ENCODE measurements around the gene HOXD1.
A peak's percentile ranks its signal among the peaks of the same experiment; 100 is the strongest.

HOXD1 gene

DNA sequence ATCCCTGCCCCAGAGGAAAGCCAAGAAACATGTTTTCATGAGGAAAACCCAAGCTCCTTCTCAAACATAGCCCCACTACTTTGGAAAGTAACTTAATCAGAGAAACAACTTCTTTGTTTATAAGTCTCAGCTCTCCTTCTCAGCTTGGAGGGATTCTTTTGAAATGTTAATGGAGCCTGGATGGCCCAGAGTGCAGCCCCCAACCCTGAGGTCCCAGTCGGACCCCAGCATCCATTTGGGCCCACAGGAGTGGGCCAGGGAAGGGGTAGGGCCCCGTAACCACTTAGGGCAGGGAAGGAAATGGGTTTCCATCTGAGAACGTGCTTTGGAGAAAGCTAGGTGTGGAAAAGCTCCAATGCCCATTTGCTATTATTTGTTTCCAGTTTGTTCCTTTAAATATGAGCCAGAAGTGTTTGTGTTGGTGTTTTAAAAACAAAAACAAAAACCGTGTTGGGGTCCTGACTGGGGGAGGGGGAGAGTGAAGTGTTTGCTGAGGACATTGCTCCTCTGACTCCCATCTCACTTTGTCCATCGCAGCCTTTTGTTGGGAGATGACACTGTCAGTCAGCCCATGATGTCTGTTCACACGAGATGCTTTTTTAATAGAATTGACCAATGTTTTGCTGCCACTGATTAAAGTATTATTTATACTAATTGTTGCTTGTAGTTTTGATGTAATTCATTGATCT, 33.0 kb upstream of the HOXD1 start:
- no peak for DNase-seq (ENCODE audit: insufficient read length, low spot score)
- FAIRE-seq = no peak
- TF ChIP-seq, protein P1, sequence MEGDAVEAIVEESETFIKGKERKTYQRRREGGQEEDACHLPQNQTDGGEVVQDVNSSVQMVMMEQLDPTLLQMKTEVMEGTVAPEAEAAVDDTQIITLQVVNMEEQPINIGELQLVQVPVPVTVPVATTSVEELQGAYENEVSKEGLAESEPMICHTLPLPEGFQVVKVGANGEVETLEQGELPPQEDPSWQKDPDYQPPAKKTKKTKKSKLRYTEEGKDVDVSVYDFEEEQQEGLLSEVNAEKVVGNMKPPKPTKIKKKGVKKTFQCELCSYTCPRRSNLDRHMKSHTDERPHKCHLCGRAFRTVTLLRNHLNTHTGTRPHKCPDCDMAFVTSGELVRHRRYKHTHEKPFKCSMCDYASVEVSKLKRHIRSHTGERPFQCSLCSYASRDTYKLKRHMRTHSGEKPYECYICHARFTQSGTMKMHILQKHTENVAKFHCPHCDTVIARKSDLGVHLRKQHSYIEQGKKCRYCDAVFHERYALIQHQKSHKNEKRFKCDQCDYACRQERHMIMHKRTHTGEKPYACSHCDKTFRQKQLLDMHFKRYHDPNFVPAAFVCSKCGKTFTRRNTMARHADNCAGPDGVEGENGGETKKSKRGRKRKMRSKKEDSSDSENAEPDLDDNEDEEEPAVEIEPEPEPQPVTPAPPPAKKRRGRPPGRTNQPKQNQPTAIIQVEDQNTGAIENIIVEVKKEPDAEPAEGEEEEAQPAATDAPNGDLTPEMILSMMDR (IDR thresholded peaks at IDR 0.05; ENCODE audit: insufficient read depth, missing control alignments) = no peak

DNA sequence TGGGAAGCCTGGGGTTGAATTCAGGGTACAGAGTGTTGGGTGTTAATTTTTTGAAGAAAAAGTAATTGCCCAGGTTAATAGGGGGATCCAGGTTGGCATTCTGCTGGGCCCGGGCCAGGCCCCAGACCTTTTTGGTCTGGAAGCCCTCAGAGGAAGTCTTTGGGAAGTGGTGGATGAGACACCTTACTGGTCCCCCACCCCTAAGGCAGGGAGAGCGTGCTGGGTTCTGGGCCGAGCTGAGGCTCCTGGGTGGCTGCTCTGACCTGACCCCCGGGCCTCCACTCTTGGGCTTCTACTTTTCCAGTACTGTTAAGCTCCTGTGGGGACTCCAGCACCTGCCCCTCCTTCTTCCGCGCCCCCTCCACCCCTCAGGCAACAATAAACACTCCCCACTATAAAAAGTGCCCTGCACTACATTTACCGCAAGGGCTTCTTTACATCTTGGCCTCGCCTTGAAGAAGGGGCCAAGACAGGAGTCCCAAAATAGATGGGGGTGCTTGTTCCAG, 32.1 kb upstream of the HOXD1 start:
- FAIRE-seq (no peak), DNase-seq (ENCODE audit: insufficient read length, low spot score) (no peak)
- TF ChIP-seq, protein P1 (IDR thresholded peaks at IDR 0.05; ENCODE audit: insufficient read depth, missing control alignments) = no peak

DNA sequence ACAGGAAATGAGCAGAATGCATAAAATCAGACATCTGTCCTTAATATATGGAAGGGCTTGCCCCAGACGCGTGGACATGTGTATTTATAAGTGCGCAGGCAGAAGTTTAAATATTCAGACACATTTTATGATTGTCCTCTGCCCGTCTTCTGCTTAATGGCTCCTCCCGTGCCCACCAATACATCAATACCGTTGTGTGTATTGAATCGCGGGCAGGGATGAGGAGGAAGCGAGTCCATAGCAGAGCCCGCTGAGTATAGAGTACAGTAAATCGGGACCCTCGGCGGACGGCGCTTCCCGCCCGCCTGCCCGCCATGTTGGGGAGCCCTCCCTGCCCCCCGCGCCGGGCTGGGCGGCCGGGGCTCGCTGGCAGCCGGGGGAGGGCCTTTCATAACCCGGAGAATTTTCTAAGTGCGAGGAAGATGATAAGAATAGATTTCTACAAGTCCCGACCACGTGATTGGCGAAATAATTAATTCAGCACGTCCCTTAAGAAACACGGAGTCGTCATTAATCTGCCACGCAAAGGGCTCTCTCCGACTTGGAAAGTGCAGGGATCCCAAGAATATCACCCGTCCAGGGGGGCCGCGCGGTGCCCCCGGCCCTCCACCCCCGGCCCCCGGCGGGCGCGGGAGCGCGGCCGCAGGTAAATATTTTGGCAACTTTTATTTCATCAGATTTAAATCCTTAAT, 31.5 kb upstream of the HOXD1 start, which contains the start of gene HOXD3:
TSS of gene HOXD3 (plus strand) at position 501 of the 692 bp plus-strand sequence. CDS start 11,808 bp downstream, outside the sequence.
- FAIRE-seq = no peak
- no peak for DNase-seq (ENCODE audit: insufficient read length, low spot score)
- TF ChIP-seq, protein P1 (IDR thresholded peaks at IDR 0.05; ENCODE audit: insufficient read depth, missing control alignments) = no peak

DNA sequence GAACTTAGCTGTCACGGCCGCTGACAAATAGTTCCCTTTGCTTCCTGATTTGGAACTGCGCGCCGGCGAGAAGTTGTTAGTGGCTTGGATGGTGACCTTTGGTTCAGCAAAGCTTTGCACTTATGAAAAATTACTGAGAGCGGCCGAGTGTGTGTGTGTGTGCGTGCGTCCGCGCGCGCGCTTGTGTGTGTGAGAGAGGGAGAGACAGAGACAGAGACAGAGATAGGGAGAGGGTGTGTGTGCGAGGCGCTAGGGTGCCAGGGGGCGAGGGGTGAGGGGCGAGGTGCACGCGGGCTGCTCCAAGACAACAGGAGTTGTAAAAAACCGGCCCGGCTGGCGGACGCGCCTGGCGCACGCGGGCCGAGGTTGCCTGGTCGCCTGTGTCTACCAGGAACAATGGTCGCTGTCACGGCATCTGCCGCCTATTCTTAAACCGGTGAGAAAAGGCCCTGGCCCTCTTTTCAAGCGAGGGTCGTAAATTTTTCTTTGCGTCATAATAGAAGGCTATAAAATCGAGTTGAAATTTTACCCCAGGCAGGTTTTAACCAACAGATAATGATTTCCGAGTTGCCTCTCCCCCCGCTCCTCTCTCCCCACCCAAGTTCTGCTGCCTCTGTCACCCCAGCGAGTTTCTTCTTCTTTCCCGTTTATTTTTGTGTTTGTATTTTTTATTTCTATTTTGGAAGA, 30.8 kb upstream of the HOXD1 start:
- no peak for FAIRE-seq
- TF ChIP-seq, protein P1 (IDR thresholded peaks at IDR 0.05; ENCODE audit: insufficient read depth, missing control alignments) = no peak
- DNase-seq (ENCODE audit: insufficient read length, low spot score) = no peak

DNA sequence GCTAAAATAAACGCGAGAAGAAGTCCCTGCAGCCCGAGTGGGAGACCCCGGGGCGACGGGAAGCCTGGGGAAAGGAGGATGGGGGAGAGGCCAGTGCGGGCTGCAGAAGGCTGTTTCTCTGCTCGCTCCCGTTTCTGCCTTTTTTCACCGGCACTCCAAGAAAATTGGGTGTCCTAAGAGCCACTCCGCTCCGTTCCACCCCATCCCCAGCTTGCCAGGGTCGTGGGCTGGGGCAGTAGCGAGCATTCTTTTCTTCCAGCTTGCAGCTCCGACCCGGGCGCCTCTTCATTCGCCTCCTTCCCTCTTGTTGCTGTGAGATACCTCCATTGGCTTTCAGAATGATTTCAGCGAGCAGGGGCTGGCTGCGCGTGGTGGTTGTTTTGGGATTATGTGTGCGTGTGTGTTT, 30.3 kb upstream of the HOXD1 start:
- DNase-seq (ENCODE audit: insufficient read length, low spot score) (no peak), FAIRE-seq (no peak)
- TF ChIP-seq, protein P1 (IDR thresholded peaks at IDR 0.05; ENCODE audit: insufficient read depth, missing control alignments) = no peak

DNA sequence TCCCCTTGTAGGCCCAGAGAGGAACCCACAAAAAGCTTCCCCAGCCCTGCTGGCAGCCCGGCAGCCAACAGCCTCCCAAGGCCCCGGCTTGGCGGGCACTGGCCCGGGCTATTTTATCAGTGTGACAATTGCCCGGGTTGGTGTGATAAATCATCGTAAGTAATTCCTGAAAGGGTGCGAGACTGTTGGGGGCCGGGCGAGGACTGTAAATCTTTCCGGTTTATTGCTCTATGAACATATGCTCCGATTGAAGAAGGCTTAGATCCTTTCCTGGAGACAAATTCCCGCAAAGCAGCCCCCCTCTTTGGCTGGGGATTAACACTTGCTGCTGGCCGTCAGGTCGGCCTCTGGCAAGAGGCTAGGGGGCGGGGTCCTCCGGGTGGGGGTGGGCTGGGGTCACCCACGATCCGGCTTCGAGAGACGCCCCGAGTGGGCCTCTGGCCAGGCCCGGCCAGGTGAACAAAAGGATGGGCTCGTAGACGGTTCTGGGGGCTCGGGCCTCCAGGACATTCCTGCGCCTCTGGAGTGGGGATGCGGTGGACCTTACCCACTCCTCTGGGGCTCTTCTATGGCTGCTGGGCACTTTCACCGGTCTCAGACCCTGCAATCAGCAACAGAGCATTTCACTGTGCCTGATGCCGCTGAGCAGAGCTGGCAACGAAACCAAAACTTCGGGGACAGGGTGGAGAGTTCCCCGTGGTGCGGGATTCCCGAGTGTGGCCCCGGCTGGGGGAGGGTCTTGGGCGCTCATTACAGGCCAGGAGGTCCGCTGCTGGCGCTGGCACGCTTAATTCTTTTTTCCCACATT, 29.4 kb upstream of the HOXD1 start:
- peak; percentile 47 for DNase-seq (ENCODE audit: insufficient read length, low spot score)
- TF ChIP-seq, protein P1 (IDR thresholded peaks at IDR 0.05; ENCODE audit: insufficient read depth, missing control alignments) = no peak
- no peak for FAIRE-seq
